GM19468 (cell line): ENCODE data around the gene RNF207.
"Not testable (repeated sequence)": the region's sequence is repeated elsewhere in the genome, so short reads cannot be mapped to it uniquely, and the experiment has no call there.

ENCODE experiments used
- ATAC-seq: cut with Tn5 transposase; IDR thresholded peaks from one replicate; pipeline ENCODE4 v1.9.1; 2021; ENCODE audit warnings: mild to moderate bottlenecking, moderate library complexity, moderate number of reproducible peaks; ENCODE audit not compliant: unreplicated experiment; ENCODE audit errors: extremely low read depth

The RNF207 gene

GRCh38 chr1:6198646-6199297 lies 7.1 kb upstream of the RNF207 start:
- ATAC-seq: no peak

- ATAC-seq: peak; percentile 87
Observed at GRCh38 chr1:6199298-6200187, 6.4 kb upstream of the RNF207 start, which contains the start of gene RPL22. TSS of gene RPL22 (minus strand) at chr1:6199595. CDS start at chr1:6199573, 22 bp downstream.

- ATAC-seq: no peak
Observed at GRCh38 chr1:6200188-6200809, 5.6 kb upstream of the RNF207 start.

GRCh38 chr1:6202256-6202655 lies 3.7 kb upstream of the RNF207 start:
- ATAC-seq: no peak

- ATAC-seq: no peak
Observed at GRCh38 chr1:6206520-6206855, 569 bp downstream of the RNF207 start.

- no peak for ATAC-seq
Observed at GRCh38 chr1:6207075-6207885, 1.4 kb downstream of the RNF207 start.

GRCh38 chr1:6207921-6208320 lies 2.0 kb downstream of the RNF207 start:
- ATAC-seq: no peak

- ATAC-seq: no peak
Observed at GRCh38 chr1:6208723-6209660, 3.1 kb downstream of the RNF207 start.

- no peak for ATAC-seq
Observed at GRCh38 chr1:6209661-6210580, 4.0 kb downstream of the RNF207 start.

- no peak for ATAC-seq
Observed at GRCh38 chr1:6210591-6211355, 4.9 kb downstream of the RNF207 start.

GRCh38 chr1:6211731-6212130 lies 5.8 kb downstream of the RNF207 start:
- ATAC-seq: no peak

GRCh38 chr1:6212193-6212959 lies 6.5 kb downstream of the RNF207 start:
- ATAC-seq: no peak

- no peak for ATAC-seq
Observed at GRCh38 chr1:6218375-6219164, 12.7 kb downstream of the RNF207 start.

GRCh38 chr1:6219641-6220040 lies 13.7 kb downstream of the RNF207 start:
- not testable (repeated sequence) for ATAC-seq

GRCh38 chr1:6220236-6220635 lies 14.3 kb downstream of the RNF207 start:
- no peak for ATAC-seq

- ATAC-seq: no peak
Observed at GRCh38 chr1:6221210-6221784, 15.4 kb downstream of the RNF207 start.
